Pancreas (tissue), 10 donors: ENCODE results near the gene GDF9. TPM values are rescaled to one million over a fixed set of nuclear protein-coding genes. Genes with fewer than 3 reads are reported as not detected.

ENCODE experiments used
- ATAC-seq, 4 donors: fragments of 200-7000 bp; cut with Tn5 transposase; one replicate each; pipeline versions ENCODE4 v1.8.0 to v1.9.1; 2020; ENCODE audit warnings: mild to moderate bottlenecking in 4 of 4, moderate library complexity in 4 of 4
- DNase-seq, 6 donors: peaks; one replicate each; pipeline ENCODE4 v3.0.0-alpha.2; 2020
- FAIRE-seq: peaks from 2 replicates; lab custom pipeline; 2012; peaks lifted over from hg19 to GRCh38; lab: Jason Lieb, UNC
- H3K27ac ChIP-seq, 4 donors: fragments of 200-600 bp; sonication (generic); 1 replicate in 3 of 4; 2 replicates in 1 of 4; pipeline versions ENCODE4 v1.5.0 to v1.8.0; 2020
- H3K27me3 ChIP-seq, 4 donors: fragments of 200-600 bp; one replicate each; pipeline ENCODE4 v1.8.0; 2021
- H3K36me3 ChIP-seq, 3 donors: fragments of 200-600 bp; sonication (generic) in 1 of 3; one replicate each; pipeline versions ENCODE4 v1.5.0 to v1.8.0; 2020 to 2021
- H3K4me1 ChIP-seq, 3 donors: fragments of 200-600 bp; one replicate each; pipeline ENCODE4 v1.8.0; 2021
- H3K4me3 ChIP-seq, 4 donors: fragments of 200-600 bp; sonication (generic) in 2 of 4; one replicate each; pipeline versions ENCODE4 v1.5.0 to v1.8.0; 2020 to 2021
- H3K9me3 ChIP-seq, 4 donors: fragments of 200-600 bp; one replicate each; pipeline ENCODE4 v1.8.0; 2021
- WGBS, 2 donors: extraction: QIAGEN DNeasy Blood & Tissue Kit; methylation state at CpG; one replicate each; pipeline ENCODE4 v1.1.7; 2013; 5-methylcytosine and 5-hydroxymethylcytosine counted together
- intact Hi-C, 3 donors: fragments of 100-400 bp; cut with DNase I; formaldehyde crosslinking; loops; one replicate each; pipeline versions ENCODE4 v1.11.1 to v1.14.2; 2022
- polyA plus RNA-seq, 2 donors: library from polyadenylated mRNA; stranded (reverse); fragments of 200-250 nt; gene quantifications; one replicate each; pipeline ENCODE4 v1.2.3, GENCODE V29; 2013
- total RNA-seq, 6 donors: library from RNA; stranded (reverse); fragmentation: NEBNext Ultra II Directional in 4 of 6; extraction: Animal tissue kit (Norgen Biotek cat#: 25700) in 4 of 6; gene quantifications; one replicate each; pipeline versions ENCODE4 v1.2.1 to v1.2.4, GENCODE V29; 2021 to 2023
- TF ChIP-seq, protein P1 (sequence below), 4 donors: fragments of 200-600 bp; sonication (generic) in 3 of 4; IDR thresholded peaks; one replicate each; pipeline versions ENCODE4 v1.5.0 to v1.8.0; 2021; ENCODE audit warnings: antibody characterized with exemption in 4 of 4
- donor health status: healthy with polysubstance abuse.
- donor health status: DM: no; HTN: no; CAD: no; lungs with moderate emphysema.
- donor health status: DM: no; HTN: no; CAD: no.
- donor health status: control.
- donor health status: control.
- donor health status: Bipolar disorder and iron deficiency.
- donor health status: DM: yes; HTN: yes; CAD: no.
- donor health status: DM: no; HTN: no; CAD: no.
- donor health status: DM: no; HTN: no; CAD: no.
- donor health status: DM: yes; HTN: yes; CAD: no.

Gene GDF9
- total and polyA plus RNA-seq, 8 donors: 0.19 to 1.1 (median 0.34) TPM

DNA sequence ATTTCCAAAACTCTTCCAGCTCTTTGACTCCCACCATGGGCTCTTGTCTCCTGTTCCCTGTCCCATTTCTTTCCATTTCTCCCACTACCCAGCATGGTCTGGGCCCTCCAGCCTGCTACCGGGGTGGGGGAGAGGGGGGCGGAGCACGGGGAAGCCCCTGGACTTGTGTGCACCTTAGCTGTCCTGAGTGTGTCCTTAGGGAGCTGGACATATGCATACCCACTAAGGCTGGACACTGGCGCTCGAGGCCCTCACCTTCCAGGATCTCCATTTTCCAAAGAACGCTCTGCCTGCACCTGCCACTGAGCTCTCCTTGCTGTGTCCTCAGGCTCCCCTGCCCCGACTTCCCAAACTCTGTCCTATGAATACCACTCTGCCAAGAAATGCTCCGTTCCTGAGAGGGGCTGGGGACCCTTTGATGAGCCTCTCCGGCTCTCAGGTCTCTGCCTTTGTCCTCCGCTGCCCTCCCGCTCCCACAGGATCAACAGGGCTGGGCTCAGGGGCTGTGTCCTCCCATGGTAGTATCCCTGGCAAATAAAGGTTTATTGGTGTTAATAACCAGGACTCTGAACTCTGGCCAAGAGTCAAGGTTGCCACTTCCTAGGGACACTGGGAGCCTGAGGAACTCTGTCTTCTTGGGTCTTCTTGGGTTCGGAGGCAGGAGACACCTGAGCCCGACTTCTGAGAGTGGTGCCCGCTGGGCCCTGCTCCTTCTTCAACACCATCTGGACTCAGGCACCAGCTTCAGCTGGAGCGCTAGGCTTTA lies 35.0 kb downstream of the GDF9 start:
- DNase-seq: peak in 1 of 6 donors; percentile 55
- Histone ChIP-seq H3K4me1 (no peaks in the 10 kb centered on the region), H3K27me3 (no peaks in the 10 kb centered on the region), H3K27ac (peak overlapping the region; percentile 87 to 98 (median 94)), H3K36me3 (no peaks in the 10 kb centered on the region), H3K4me3 (peak overlapping the region; percentile 47 to 88 (median 68)), H3K9me3 (no peaks in the 10 kb centered on the region)
- ATAC-seq: no peak
- 80 to 90% methylated on average over 15 of the region's 15 CpGs for whole genome bisulfite sequencing, 2 donors
- intact Hi-C loops: no loop called here
- TF ChIP-seq, protein P1, sequence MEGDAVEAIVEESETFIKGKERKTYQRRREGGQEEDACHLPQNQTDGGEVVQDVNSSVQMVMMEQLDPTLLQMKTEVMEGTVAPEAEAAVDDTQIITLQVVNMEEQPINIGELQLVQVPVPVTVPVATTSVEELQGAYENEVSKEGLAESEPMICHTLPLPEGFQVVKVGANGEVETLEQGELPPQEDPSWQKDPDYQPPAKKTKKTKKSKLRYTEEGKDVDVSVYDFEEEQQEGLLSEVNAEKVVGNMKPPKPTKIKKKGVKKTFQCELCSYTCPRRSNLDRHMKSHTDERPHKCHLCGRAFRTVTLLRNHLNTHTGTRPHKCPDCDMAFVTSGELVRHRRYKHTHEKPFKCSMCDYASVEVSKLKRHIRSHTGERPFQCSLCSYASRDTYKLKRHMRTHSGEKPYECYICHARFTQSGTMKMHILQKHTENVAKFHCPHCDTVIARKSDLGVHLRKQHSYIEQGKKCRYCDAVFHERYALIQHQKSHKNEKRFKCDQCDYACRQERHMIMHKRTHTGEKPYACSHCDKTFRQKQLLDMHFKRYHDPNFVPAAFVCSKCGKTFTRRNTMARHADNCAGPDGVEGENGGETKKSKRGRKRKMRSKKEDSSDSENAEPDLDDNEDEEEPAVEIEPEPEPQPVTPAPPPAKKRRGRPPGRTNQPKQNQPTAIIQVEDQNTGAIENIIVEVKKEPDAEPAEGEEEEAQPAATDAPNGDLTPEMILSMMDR (IDR thresholded peaks at IDR 0.05): no peak
- no peak for FAIRE-seq

DNA sequence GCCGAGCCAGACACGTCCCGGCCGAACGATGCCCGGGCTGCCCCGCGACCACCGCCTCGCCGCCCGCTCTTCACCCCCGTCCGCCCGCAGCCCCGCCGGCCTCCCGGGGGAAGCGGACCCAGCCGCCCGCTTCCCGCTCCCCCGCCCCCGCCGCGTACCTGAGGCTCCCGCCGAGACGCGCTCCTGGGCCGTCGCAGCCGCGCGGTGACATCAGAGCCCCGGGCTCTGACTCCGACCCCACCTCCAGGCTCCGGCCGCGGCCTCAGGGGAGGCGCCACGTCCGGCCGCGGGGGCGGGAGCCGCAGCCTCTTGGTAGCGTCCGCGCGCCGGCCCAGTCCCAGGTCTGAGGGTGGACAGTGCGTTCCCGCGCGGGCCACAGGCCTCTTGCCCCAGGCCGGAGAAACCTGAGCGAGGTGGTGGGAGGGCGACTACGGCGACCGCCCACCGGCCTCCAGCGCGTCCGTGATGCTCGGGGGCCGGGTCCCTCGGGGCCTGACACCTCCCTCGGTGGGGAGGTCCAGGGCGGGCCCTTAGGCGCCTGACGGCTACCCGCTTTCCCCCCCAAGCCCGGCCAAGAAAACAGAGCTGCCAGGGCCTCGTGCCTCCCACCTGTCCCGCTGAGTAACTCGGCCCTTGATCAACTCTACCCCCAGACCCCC lies 35.7 kb downstream of the GDF9 start, which contains the start of gene SHROOM1:
Gene SHROOM1, minus strand, starts transcription at position 212 of the 659 bp plus-strand sequence. CDS start 4,507 bp downstream, outside the sequence.
- 2 to 4% methylated on average over 49 to 78 of the region's 78 CpGs for WGBS, 2 donors
- FAIRE-seq (no peak), DNase-seq (peak; percentile 75 to 91 (median 83)), ATAC-seq (peak; percentile 83 to 87 (median 86))
- peak within 1 kb of the TSS; percentile 47 to 88 (median 68) for H3K4me3 ChIP-seq
- H3K4me1 ChIP-seq: no peaks in the 10 kb centered on the region
- TF ChIP-seq, protein P1 (IDR thresholded peaks at IDR 0.05): no peak
- intact Hi-C loops: no loop called here
- H3K36me3 ChIP-seq: no peaks in the 10 kb centered on the region
- no peaks in the 10 kb centered on the region for H3K9me3 ChIP-seq
- no peaks in the 10 kb centered on the region for H3K27me3 ChIP-seq
- H3K27ac ChIP-seq: peak within 1 kb of the TSS; percentile 87 to 98 (median 94)

DNA sequence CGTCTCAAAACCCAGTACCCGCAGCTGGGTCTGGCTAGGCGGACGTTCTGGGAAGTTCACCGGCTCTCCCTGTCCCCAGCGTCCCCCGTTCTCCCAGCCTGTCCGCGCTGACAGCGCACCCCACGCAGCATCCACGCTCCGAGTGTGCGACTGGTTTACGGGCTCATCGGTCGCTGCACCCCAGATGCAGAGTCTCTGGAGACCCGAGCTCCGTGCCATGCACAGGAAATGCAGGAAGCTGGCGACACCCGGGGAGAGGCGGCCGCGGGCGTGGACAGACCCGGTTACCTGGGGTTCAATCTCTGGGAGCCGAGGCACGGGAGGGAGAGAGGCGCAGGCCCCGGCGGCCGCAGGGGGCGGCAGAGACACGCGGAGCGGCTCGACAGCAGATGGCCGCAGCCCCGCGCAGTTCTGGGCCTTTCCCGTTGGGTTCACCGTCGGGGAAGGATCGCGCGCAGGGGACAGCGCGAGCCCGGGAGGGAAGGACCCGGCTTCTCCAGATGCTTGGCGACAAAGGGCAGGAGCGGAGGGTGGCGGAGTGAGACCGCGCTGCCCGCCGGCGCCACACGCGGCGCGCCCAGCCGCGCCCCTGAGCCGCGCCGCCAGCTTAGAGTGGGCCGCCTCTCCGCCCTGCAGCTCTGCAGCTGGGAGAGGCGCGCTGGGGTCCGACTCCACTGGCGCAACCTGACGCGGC lies 36.4 kb downstream of the GDF9 start:
- peak overlapping the region; percentile 87 to 98 (median 94) for H3K27ac ChIP-seq
- FAIRE-seq (no peak), DNase-seq (peak; percentile 77 to 93 (median 85)), ATAC-seq (peak; percentile 85 to 94 (median 90))
- H3K4me3 ChIP-seq: peak overlapping the region; percentile 47 to 88 (median 68)
- intact Hi-C loops: loop anchor here in 1 of 3 donors (10.0 kb wide), 2 partner anchors 55 to 305 kb away; no protein-coding TSS in a partner anchor
- peaks cover 0 to 5% (median 0%) of the 10 kb centered on the region in 3 donors for H3K36me3 ChIP-seq
- H3K4me1 ChIP-seq: no peaks in the 10 kb centered on the region
- 1 to 2% methylated on average over 56 to 75 of the region's 75 CpGs for WGBS, 2 donors
- H3K27me3 ChIP-seq: no peaks in the 10 kb centered on the region
- H3K9me3 ChIP-seq: no peaks in the 10 kb centered on the region
- TF ChIP-seq, protein P1 (IDR thresholded peaks at IDR 0.05): peak; percentile 77 to 88 (median 86)

DNA sequence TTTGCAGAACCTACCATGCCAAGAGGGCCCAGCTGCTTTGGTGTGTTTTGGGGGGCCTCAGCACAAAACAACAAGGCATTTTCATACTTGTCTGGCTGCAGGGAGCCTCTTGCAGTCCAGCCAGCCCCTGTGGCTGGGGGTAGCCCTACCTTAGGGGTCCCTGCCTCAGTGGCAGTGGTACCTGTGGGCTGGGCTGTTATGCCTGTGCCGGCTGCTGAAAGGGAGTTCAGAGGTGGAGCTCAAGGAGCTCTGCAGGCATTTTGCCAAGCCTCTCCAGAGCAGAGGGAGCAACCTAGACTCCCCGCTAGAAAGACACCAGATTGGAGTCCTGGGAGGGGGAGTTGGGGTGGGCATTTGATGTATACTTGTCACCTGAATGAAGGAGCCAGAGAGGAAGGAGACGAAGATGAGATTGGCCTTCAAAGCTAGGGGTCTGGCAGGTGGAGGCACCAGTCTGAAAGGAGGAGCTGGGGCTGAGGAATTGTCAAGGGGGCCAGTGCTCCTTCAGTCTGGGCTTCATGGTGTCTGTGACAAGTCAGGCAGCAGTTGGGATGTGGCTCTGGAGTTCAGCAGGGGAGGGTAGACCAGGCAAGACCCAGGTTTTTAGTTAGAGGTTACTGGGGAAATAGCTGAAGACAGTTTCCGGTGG lies 37.3 kb downstream of the GDF9 start:
- Histone ChIP-seq H3K27ac (peak overlapping the region in 3 of 4 donors; percentile 87 to 98 (median 96)), H3K27me3 (no peaks in the 10 kb centered on the region), H3K9me3 (no peaks in the 10 kb centered on the region), H3K36me3 (peaks cover 0 to 7% (median 0%) of the 10 kb centered on the region in 3 donors), H3K4me3 (peak overlapping the region in 2 of 4 donors; percentile 86 to 88), H3K4me1 (no peaks in the 10 kb centered on the region)
- 41 to 47% methylated on average over 4 of the region's 4 CpGs for WGBS, 2 donors
- TF ChIP-seq, protein P1 (IDR thresholded peaks at IDR 0.05): no peak
- FAIRE-seq (no peak), ATAC-seq (no peak), DNase-seq (peak in 2 of 6 donors; percentile 47 to 60)
- intact Hi-C loops: loop anchor here in 1 of 3 donors (10.0 kb wide), 2 partner anchors 56 to 304 kb away; no protein-coding TSS in a partner anchor
